HUES6 (cell line): ENCODE data around the gene CC2D2A.
A peak's percentile ranks its signal among the peaks of the same experiment; 100 is the strongest.

Experiments used
- H3K27ac ChIP-seq: 2 replicates; pipeline ENCODE4 v1.7.0; 2013; ENCODE audit warnings: low read depth, mild to moderate bottlenecking, low read length, inconsistent platforms
- H3K27me3 ChIP-seq: 2 replicates; pipeline ENCODE4 v1.6.1; 2013; ENCODE audit warnings: low read length; ENCODE audit not compliant: control insufficient read depth, insufficient read depth
- H3K36me3 ChIP-seq: 2 replicates; pipeline ENCODE4 v1.6.1; 2013; ENCODE audit warnings: low read length; ENCODE audit not compliant: control insufficient read depth, insufficient read depth
- H3K4me1 ChIP-seq: 2 replicates; pipeline ENCODE4 v1.6.1; 2013; ENCODE audit warnings: low read length; ENCODE audit not compliant: control insufficient read depth, insufficient read depth
- H3K4me3 ChIP-seq: 2 replicates; pipeline ENCODE4 v1.5.1; 2013; ENCODE audit warnings: low read depth, low read length
- H3K9ac ChIP-seq: one replicate; pipeline ENCODE4 v1.6.1; 2013; ENCODE audit warnings: mild to moderate bottlenecking, low read length
- H3K9me3 ChIP-seq: 2 replicates; pipeline ENCODE4 v1.6.1; 2013; ENCODE audit warnings: low read depth, low read length; ENCODE audit not compliant: control insufficient read depth, insufficient read depth

CC2D2A gene

GRCh38 chr4:15648600-15648999 is 178.9 kb downstream of the CC2D2A start:
- Histone ChIP-seq H3K27me3 (no peaks in the 10 kb centered on the region), H3K9ac (no peak overlapping the region), H3K9me3 (no peaks in the 10 kb centered on the region), H3K36me3 (no peaks in the 10 kb centered on the region), H3K4me3 (no peak overlapping the region), H3K4me1 (peaks cover 15% of the 10 kb centered on the region), H3K27ac (no peak overlapping the region)

- peak overlapping the region; percentile 17; the same call in 1 of the 2 replicates for H3K4me3 ChIP-seq
- no peak overlapping the region for H3K9ac ChIP-seq
- H3K4me1 ChIP-seq: peaks cover 18% of the 10 kb centered on the region
- no peaks in the 10 kb centered on the region for H3K9me3 ChIP-seq
- H3K27ac ChIP-seq: no peak overlapping the region
- H3K27me3 ChIP-seq: no peaks in the 10 kb centered on the region
- no peaks in the 10 kb centered on the region for H3K36me3 ChIP-seq
These were observed 180.3 kb downstream of the CC2D2A start for GRCh38 chr4:15649914-15650545.
